A673 (cell line): ENCODE measurements around the gene GPR183. TPM values are rescaled to one million over a fixed set of nuclear protein-coding genes. Genes with fewer than 3 reads are reported as not detected.

Experiments
- BruUV-seq: library from RNA; stranded (reverse); fragments of 400-500 nt; replicated peaks from 2 replicates; lab custom pipeline; 2021; lab: Mats Ljungman, UMichigan
- CTCF ChIA-PET: fragments of 300-600 bp; sonication (Branson Sonifier 250); formaldehyde crosslinking; loops from one replicate; lab custom pipeline; 2022; ENCODE audit warnings: antibody characterized with exemption; lab: Charles Lee
- POLR2A ChIA-PET: fragments of 300-600 bp; sonication (Branson Sonifier 250); formaldehyde crosslinking; loops from one replicate; lab custom pipeline; 2022; ENCODE audit warnings: antibody characterized with exemption; ENCODE audit not compliant: low non-redundant PET; lab: Charles Lee
- DNase-seq: peaks from one replicate; pipeline ENCODE4 v3.0.0-alpha.2; 2015; ENCODE audit warnings: low spot score
- H3K27ac ChIP-seq: fragments of 200-600 bp; sonication (generic); 2 replicates; pipeline ENCODE4 v1.5.1; 2016; ENCODE audit warnings: mixed run types, low read depth, mild to moderate bottlenecking, mixed read lengths, antibody characterized with exemption, low read length; ENCODE audit not compliant: poor library complexity, severe bottlenecking
- H3K27me3 ChIP-seq: fragments of 200-600 bp; sonication (generic); replicated peaks from 2 replicates; pipeline ENCODE4 v1.6.1; 2017; ENCODE audit warnings: mixed run types, low read depth, mild to moderate bottlenecking, mixed read lengths, antibody characterized with exemption, low read length; ENCODE audit not compliant: insufficient read depth, poor library complexity
- H3K36me3 ChIP-seq: fragments of 200-600 bp; sonication (generic); 2 replicates; pipeline ENCODE4 v1.6.1; 2016; ENCODE audit warnings: mixed run types, mild to moderate bottlenecking, mixed read lengths, antibody characterized with exemption, low read length; ENCODE audit not compliant: insufficient read depth, poor library complexity, severe bottlenecking
- H3K4me1 ChIP-seq: fragments of 200-600 bp; sonication (generic); 2 replicates; pipeline ENCODE4 v1.6.1; 2017; ENCODE audit warnings: mixed run types, mild to moderate bottlenecking, mixed read lengths, antibody characterized with exemption, low read length; ENCODE audit not compliant: insufficient read depth, poor library complexity, severe bottlenecking
- H3K4me3 ChIP-seq: fragments of 200-600 bp; sonication (generic); 2 replicates; pipeline ENCODE4 v1.5.1; 2016; ENCODE audit warnings: low read depth, mixed run types, mild to moderate bottlenecking, mixed read lengths, low read length; ENCODE audit not compliant: poor library complexity, severe bottlenecking
- H3K9me3 ChIP-seq: fragments of 200-600 bp; sonication (generic); 2 replicates; pipeline ENCODE4 v1.6.1; 2016; ENCODE audit warnings: mixed run types, low read depth, mild to moderate bottlenecking, mixed read lengths, antibody characterized with exemption, low read length; ENCODE audit not compliant: poor library complexity, severe bottlenecking
- CTCF ChIP-seq: fragments of 300-800, 200-600 bp; sonication (generic); conservative IDR thresholded peaks from 2 replicates; pipeline ENCODE4 v1.5.1; 2017; ENCODE audit warnings: low read depth, mild to moderate bottlenecking, antibody characterized with exemption, low read length, moderate library complexity, mixed read lengths
- EZH2 ChIP-seq: fragments of 200-600 bp; sonication (generic); IDR thresholded peaks from 2 replicates; pipeline ENCODE4 v1.6.1; 2017; ENCODE audit warnings: borderline replicate concordance, low read depth, mild to moderate bottlenecking, mixed read lengths, antibody characterized with exemption, low read length; ENCODE audit not compliant: poor library complexity, severe bottlenecking
- intact Hi-C: fragments of 100-400 bp; cut with micrococcal nuclease; formaldehyde crosslinking; loops from one replicate; pipeline ENCODE4 v1.10.0; 2022; ENCODE audit not compliant: unreplicated experiment
- total RNA-seq: library from RNA; stranded (reverse); gene quantifications from 2 replicates; pipeline ENCODE4 v1.2.3, GENCODE V29; 2021

GPR183 gene
- total RNA-seq, 1 experiment from 2014 or later, result not detected

GRCh38 chr13:99320693-99321481 lies 13.7 kb upstream of the GPR183 start:
- Histone ChIP-seq H3K4me1 (peaks cover 8% of the 10 kb centered on the region), H3K4me3 (no peak overlapping the region), H3K9me3 (no peaks in the 10 kb centered on the region), H3K36me3 (peaks cover 6% of the 10 kb centered on the region), H3K27ac (no peak overlapping the region), H3K27me3 (no peaks in the 10 kb centered on the region)
- BruUV-seq, result no TSS peak
- ChIA-PET POLR2A (no interaction called here), CTCF (no interaction called here)
- intact Hi-C loops, result no loop called here
- DNase-seq, result peak; percentile 34
- TF ChIP-seq CTCF (no peak), EZH2 (no peak)

- H3K9me3 ChIP-seq, result no peaks in the 10 kb centered on the region
- BruUV-seq, result no TSS peak
- peaks cover 8% of the 10 kb centered on the region for H3K4me1 ChIP-seq
- ChIA-PET CTCF (no interaction called here), POLR2A (no interaction called here)
- no peak overlapping the region for H3K4me3 ChIP-seq
- intact Hi-C loops, result no loop called here
- H3K36me3 ChIP-seq, result peaks cover 2% of the 10 kb centered on the region
- TF ChIP-seq EZH2 (no peak), CTCF (no peak)
- H3K27me3 ChIP-seq, result no peaks in the 10 kb centered on the region
- no peak overlapping the region for H3K27ac ChIP-seq
- no peak for DNase-seq
Measured at GRCh38 chr13:99316657-99317256, 9.6 kb upstream of the GPR183 start.

GRCh38 chr13:99316224-99316623 lies 9.0 kb upstream of the GPR183 start:
- Histone ChIP-seq H3K4me1 (peaks cover 8% of the 10 kb centered on the region), H3K27me3 (no peaks in the 10 kb centered on the region), H3K9me3 (no peaks in the 10 kb centered on the region), H3K4me3 (no peak overlapping the region), H3K36me3 (peaks cover under 1% of the 10 kb centered on the region), H3K27ac (no peak overlapping the region)
- intact Hi-C loops, result no loop called here
- no peak for TF ChIP-seq EZH2
- TF ChIP-seq CTCF, result no peak
- POLR2A ChIA-PET, result no interaction called here
- CTCF ChIA-PET, result no interaction called here
- no TSS peak for BruUV-seq
- DNase-seq, result no peak
